Esophagus squamous epithelium (tissue), 5 donors: ENCODE measurements around the gene ARPIN. TPM values are rescaled to one million over a fixed set of nuclear protein-coding genes. Genes with fewer than 3 reads are reported as not detected.

Source experiments
- DNase-seq: peaks from one replicate; lab custom pipeline; 2025; lab: John Stamatoyannopoulos, UW
- H3K27ac ChIP-seq, 4 donors: fragments of 200-600 bp; sonication (generic); one replicate each; pipeline ENCODE4 v1.5.1; 2016 to 2019; ENCODE audit warnings: mild to moderate bottlenecking in 1 of 4
- H3K27me3 ChIP-seq, 4 donors: fragments of 200-600 bp; sonication (generic); 1 replicate in 3 of 4; 2 replicates in 1 of 4; pipeline versions ENCODE4 v1.5.1 to v1.6.0; 2017 to 2021; ENCODE audit warnings: antibody characterized with exemption in 1 of 4
- H3K36me3 ChIP-seq, 3 donors: fragments of 200-600 bp; sonication (generic); one replicate each; pipeline ENCODE4 v1.5.1; 2016 to 2019
- H3K4me1 ChIP-seq, 3 donors: fragments of 200-600 bp; sonication (generic); one replicate each; pipeline ENCODE4 v1.5.1; 2017 to 2019
- H3K4me3 ChIP-seq, 4 donors: fragments of 200-600 bp; sonication (generic); 1 replicate in 3 of 4; 2 replicates in 1 of 4; pipeline ENCODE4 v1.5.1; 2016 to 2019; ENCODE audit warnings: mild to moderate bottlenecking in 2 of 4, moderate library complexity in 1 of 4
- H3K9me3 ChIP-seq, 3 donors: fragments of 200-600 bp; sonication (generic); one replicate each; pipeline ENCODE4 v1.5.1; 2016 to 2019
- CTCF ChIP-seq, 6 experiments: fragments of 450-650 bp in 4 of 6; fragments of 200-600 bp in 2 of 6; sonication (generic) in 2 of 6; IDR thresholded peaks; one replicate each; pipeline ENCODE4 v1.5.1; 2016 to 2019; ENCODE audit warnings: antibody characterized with exemption in 6 of 6, mild to moderate bottlenecking in 4 of 6, moderate library complexity in 4 of 6
- POLR2A ChIP-seq, 4 donors: fragments of 450-650 bp; IDR thresholded peaks; one replicate each; pipeline ENCODE4 v1.6.1; 2017; ENCODE audit warnings: antibody characterized with exemption in 4 of 4, mild to moderate bottlenecking in 4 of 4, moderate library complexity in 3 of 4
- WGBS, 2 donors: methylation state at CpG; one replicate each; pipeline ENCODE4 v1.1.5; 2018; 5-methylcytosine and 5-hydroxymethylcytosine counted together
- intact Hi-C: fragments of 100-400 bp; cut with DNase I; formaldehyde crosslinking; loops from one replicate; pipeline ENCODE4 v1.15.0; 2022
- total RNA-seq, 4 donors: library from RNA; depleted of rRNA; stranded (reverse); fragments of >200 nt; gene quantifications; one replicate each; pipeline ENCODE4 v1.1.0, GENCODE V29; 2016
- donor health status: DM: yes; HTN: yes; CAD: no.

The ARPIN gene
- total RNA-seq, 4 donors from 2014 or later = 11.0 to 17.9 (median 14.2) TPM

- H3K4me1 ChIP-seq = peaks cover 0 to 5% (median 0%) of the 10 kb centered on the region in 3 donors
- intact Hi-C loops = loop anchor here (5.0 kb wide), 1 partner anchor 116 kb away; no protein-coding TSS in a partner anchor
- H3K9me3 ChIP-seq = no peaks in the 10 kb centered on the region
- 63 to 79% methylated on average over 3 of the region's 3 CpGs for WGBS, 2 donors
- H3K36me3 ChIP-seq = peaks cover 0 to 86% (median 6%) of the 10 kb centered on the region in 3 donors
- H3K27ac ChIP-seq = no peak overlapping the region
- TF ChIP-seq POLR2A (IDR thresholded peaks at IDR 0.05) (no peak), CTCF (IDR thresholded peaks at IDR 0.05) (no peak)
- DNase-seq = no peak
- H3K4me3 ChIP-seq = no peak overlapping the region
- no peaks in the 10 kb centered on the region for H3K27me3 ChIP-seq
Observed at GRCh38 chr15:89878323-89878722, 34.4 kb downstream of the ARPIN start.

GRCh38 chr15:89877083-89877425 is 35.7 kb downstream of the ARPIN start:
- WGBS, 2 donors = 64 to 78% methylated on average over 2 of the region's 2 CpGs
- no peak overlapping the region for H3K4me3 ChIP-seq
- H3K4me1 ChIP-seq = peaks cover 0 to 5% (median 0%) of the 10 kb centered on the region in 3 donors
- H3K9me3 ChIP-seq = no peaks in the 10 kb centered on the region
- no peak for TF ChIP-seq CTCF (IDR thresholded peaks at IDR 0.05)
- no peak for TF ChIP-seq POLR2A (IDR thresholded peaks at IDR 0.05)
- H3K27me3 ChIP-seq = no peaks in the 10 kb centered on the region
- intact Hi-C loops = loop anchor here (5.0 kb wide), 1 partner anchor 115 kb away; no protein-coding TSS in a partner anchor
- no peak for DNase-seq
- H3K36me3 ChIP-seq = peaks cover 0 to 79% (median 6%) of the 10 kb centered on the region in 3 donors
- H3K27ac ChIP-seq = no peak overlapping the region

GRCh38 chr15:89876396-89877082 is 36.2 kb downstream of the ARPIN start:
- no peaks in the 10 kb centered on the region for H3K27me3 ChIP-seq
- DNase-seq = no peak
- no peak overlapping the region for H3K4me3 ChIP-seq
- WGBS, 2 donors = 80 to 90% methylated on average over 4 of the region's 4 CpGs
- peaks cover 0 to 5% (median 0%) of the 10 kb centered on the region in 3 donors for H3K4me1 ChIP-seq
- H3K27ac ChIP-seq = no peak overlapping the region
- TF ChIP-seq POLR2A (IDR thresholded peaks at IDR 0.05) (no peak), CTCF (IDR thresholded peaks at IDR 0.05) (no peak)
- no peaks in the 10 kb centered on the region for H3K9me3 ChIP-seq
- intact Hi-C loops = loop anchor here (5.0 kb wide), 1 partner anchor 114 kb away; no protein-coding TSS in a partner anchor
- H3K36me3 ChIP-seq = peaks cover 0 to 79% (median 6%) of the 10 kb centered on the region in 3 donors

GRCh38 chr15:89875741-89876140 is 37.0 kb downstream of the ARPIN start:
- peaks cover 0 to 5% (median 0%) of the 10 kb centered on the region in 3 donors for H3K4me1 ChIP-seq
- no peak overlapping the region for H3K27ac ChIP-seq
- intact Hi-C loops = loop anchor here (5.0 kb wide), 1 partner anchor 113 kb away; no protein-coding TSS in a partner anchor
- peaks cover 0 to 79% (median 6%) of the 10 kb centered on the region in 3 donors for H3K36me3 ChIP-seq
- no peaks in the 10 kb centered on the region for H3K9me3 ChIP-seq
- no peak overlapping the region for H3K4me3 ChIP-seq
- DNase-seq = no peak
- WGBS, 2 donors = 85 to 95% methylated on average over 6 of the region's 6 CpGs
- TF ChIP-seq CTCF (IDR thresholded peaks at IDR 0.05) = no peak
- no peak for TF ChIP-seq POLR2A (IDR thresholded peaks at IDR 0.05)
- H3K27me3 ChIP-seq = no peaks in the 10 kb centered on the region

- TF ChIP-seq CTCF (IDR thresholded peaks at IDR 0.05) (peak; percentile 65 to 95 (median 92)), POLR2A (IDR thresholded peaks at IDR 0.05) (no peak)
- WGBS, 2 donors = 25 to 29% methylated on average over 10 of the region's 10 CpGs
- Histone ChIP-seq H3K36me3 (peaks cover 0 to 79% (median 13%) of the 10 kb centered on the region in 3 donors), H3K4me3 (no peak overlapping the region), H3K27me3 (no peaks in the 10 kb centered on the region), H3K9me3 (no peaks in the 10 kb centered on the region), H3K27ac (no peak overlapping the region), H3K4me1 (peaks cover 0 to 5% (median 0%) of the 10 kb centered on the region in 3 donors)
- peak; percentile 8 for DNase-seq
- intact Hi-C loops = loop anchor here (5.0 kb wide), 1 partner anchor 113 kb away; no protein-coding TSS in a partner anchor
Observed at GRCh38 chr15:89874926-89875564, 37.7 kb downstream of the ARPIN start.
